Fibroblast of lung (primary cell): ENCODE measurements around the gene OR4K1. TPM values are rescaled to one million over a fixed set of nuclear protein-coding genes. Genes with fewer than 3 reads are reported as not detected.

Source experiments
- DNase-seq, 2 donors: peaks; one replicate each; pipeline versions ENCODE4 v3.0.0 to v3.0.0-alpha.2; 2010; ENCODE audit warnings: low read depth in 2 of 2
- H2AFZ ChIP-seq: 2 replicates; pipeline ENCODE4 v1.5.1; 2012; ENCODE audit warnings: low read length, control low read depth, inconsistent platforms
- H3K27ac ChIP-seq: 2 replicates; pipeline ENCODE4 v1.5.1; 2011; ENCODE audit warnings: low read length, control low read depth; ENCODE audit not compliant: insufficient read depth
- H3K27me3 ChIP-seq: 2 replicates; pipeline ENCODE4 v1.5.1; 2011; ENCODE audit warnings: mild to moderate bottlenecking, low read length; ENCODE audit not compliant: control insufficient read depth, insufficient read depth
- H3K36me3 ChIP-seq: 2 replicates; pipeline ENCODE4 v1.5.1; 2011; ENCODE audit warnings: low read length; ENCODE audit not compliant: control insufficient read depth, insufficient read depth
- H3K4me1 ChIP-seq: 2 replicates; pipeline ENCODE4 v1.5.1; 2011; ENCODE audit warnings: low read length; ENCODE audit not compliant: control insufficient read depth, insufficient read depth; ENCODE audit errors: extremely low read depth
- H3K4me2 ChIP-seq: 2 replicates; pipeline ENCODE4 v1.5.1; 2011; ENCODE audit warnings: low read length, control low read depth; ENCODE audit not compliant: insufficient read depth; ENCODE audit errors: extremely low read depth
- H3K4me3 ChIP-seq, 4 experiments: fragments of 200-600 bp in 1 of 4; sonication (generic) in 1 of 4; replicated peaks in 1 of 4; 2 replicates each; pipeline ENCODE4 v1.5.1; 2011 to 2016; ENCODE audit warnings: low read length in 4 of 4, low read depth in 3 of 4, mild to moderate bottlenecking in 3 of 4, control low read depth in 2 of 4, inconsistent platforms in 1 of 4, mixed read lengths in 1 of 4; ENCODE audit not compliant: insufficient read depth in 1 of 4; ENCODE audit errors: control extremely low read depth in 1 of 4
- H3K79me2 ChIP-seq: 2 replicates; pipeline ENCODE4 v1.5.1; 2012; ENCODE audit warnings: mild to moderate bottlenecking, low read length, inconsistent platforms; ENCODE audit not compliant: control insufficient read depth, insufficient read depth
- H3K9ac ChIP-seq: 2 replicates; pipeline ENCODE4 v1.5.1; 2011; ENCODE audit warnings: mild to moderate bottlenecking, low read length, control low read depth; ENCODE audit not compliant: insufficient read depth
- H3K9me3 ChIP-seq: 2 replicates; pipeline ENCODE4 v1.5.1; 2012; ENCODE audit warnings: low read depth, low read length; ENCODE audit not compliant: control insufficient read depth, insufficient read depth
- H4K20me1 ChIP-seq: 2 replicates; pipeline ENCODE4 v1.5.1; 2011; ENCODE audit warnings: low read length; ENCODE audit not compliant: control insufficient read depth, insufficient read depth; ENCODE audit errors: extremely low read depth
- EZH2 ChIP-seq: IDR thresholded peaks from 2 replicates; pipeline ENCODE4 v1.5.1; 2012; ENCODE audit warnings: low read length, control low read depth, mild to moderate bottlenecking; ENCODE audit errors: missing control alignments
- polyA plus RNA-seq, 2 donors: library from polyadenylated mRNA; depleted of rRNA in 1 of 2; stranded (reverse) in 1 of 2; unstranded in 1 of 2; fragments of >200 nt; gene quantifications; 2 replicates each; pipeline ENCODE4 v1.2.1, GENCODE V29; 2011 to 2012; ENCODE audit warnings: missing spikeins in 1 of 2
- total RNA-seq: library from RNA; depleted of rRNA; stranded (reverse); fragments of >200 nt; gene quantifications from 2 replicates; pipeline ENCODE4 v1.2.1, GENCODE V29; 2014
- TF ChIP-seq, protein P1 (sequence below), 2 donors: IDR thresholded peaks in 1 of 2; conservative IDR thresholded peaks in 1 of 2; 1 replicate in 1 of 2; 2 replicates in 1 of 2; pipeline ENCODE4 v1.5.1; 2011 to 2012; ENCODE audit warnings: low read length in 2 of 2, control low read depth in 1 of 2, inconsistent platforms in 1 of 2, low read depth in 1 of 2, mild to moderate bottlenecking in 1 of 2

The OR4K1 gene
- total and polyA plus RNA-seq, 2 donors (not counting 1 experiment from before 2014, with no cell fraction given) = not detected

DNA sequence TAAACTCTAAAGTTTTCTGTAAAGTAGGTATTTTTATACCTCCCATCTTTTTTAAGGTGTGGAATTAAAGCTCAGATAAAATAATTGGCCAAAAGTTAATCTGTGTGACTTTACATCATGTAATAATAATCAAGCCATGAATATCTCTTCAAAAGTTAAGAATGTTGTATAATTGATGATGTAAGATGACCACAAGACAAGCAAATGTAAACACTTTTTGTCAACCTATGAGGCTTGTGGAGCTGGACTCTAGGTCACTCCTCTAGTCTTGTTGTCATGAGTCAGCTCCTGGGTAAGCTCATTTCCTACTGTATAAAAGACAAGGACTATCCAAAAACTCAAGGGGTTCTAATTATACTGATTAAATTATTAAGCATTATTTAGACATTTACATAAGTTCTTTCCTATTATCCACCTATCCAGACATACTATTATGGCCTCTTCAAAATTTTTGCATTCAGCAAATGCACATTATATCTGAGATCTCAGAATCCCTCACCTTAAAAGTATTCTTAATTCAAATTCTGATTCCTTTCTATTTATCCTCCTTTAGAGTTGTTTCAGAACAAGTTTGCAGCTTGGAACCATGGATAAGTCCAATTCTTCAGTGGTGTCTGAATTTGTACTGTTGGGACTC is 10.6 kb upstream of the OR4K1 start, which contains the start of gene OR4K5:
TSS of gene OR4K5 (plus strand) at position 587 of the 637 bp plus-strand sequence. CDS start at position 587, 0 bp downstream.
- Histone ChIP-seq H3K4me3 (no peak within 1 kb of the TSS), H2AFZ (no peak within 1 kb of the TSS), H4K20me1 (no peaks in the 10 kb centered on the region), H3K36me3 (no peaks in the 10 kb centered on the region), H3K27me3 (no peaks in the 10 kb centered on the region), H3K4me2 (no peak within 1 kb of the TSS), H3K9me3 (no peaks in the 10 kb centered on the region), H3K27ac (no peak within 1 kb of the TSS), H3K4me1 (no peaks in the 10 kb centered on the region), H3K9ac (no peak within 1 kb of the TSS), H3K79me2 (no peaks in the 10 kb centered on the region)
- DNase-seq = no peak
- TF ChIP-seq, protein P1, sequence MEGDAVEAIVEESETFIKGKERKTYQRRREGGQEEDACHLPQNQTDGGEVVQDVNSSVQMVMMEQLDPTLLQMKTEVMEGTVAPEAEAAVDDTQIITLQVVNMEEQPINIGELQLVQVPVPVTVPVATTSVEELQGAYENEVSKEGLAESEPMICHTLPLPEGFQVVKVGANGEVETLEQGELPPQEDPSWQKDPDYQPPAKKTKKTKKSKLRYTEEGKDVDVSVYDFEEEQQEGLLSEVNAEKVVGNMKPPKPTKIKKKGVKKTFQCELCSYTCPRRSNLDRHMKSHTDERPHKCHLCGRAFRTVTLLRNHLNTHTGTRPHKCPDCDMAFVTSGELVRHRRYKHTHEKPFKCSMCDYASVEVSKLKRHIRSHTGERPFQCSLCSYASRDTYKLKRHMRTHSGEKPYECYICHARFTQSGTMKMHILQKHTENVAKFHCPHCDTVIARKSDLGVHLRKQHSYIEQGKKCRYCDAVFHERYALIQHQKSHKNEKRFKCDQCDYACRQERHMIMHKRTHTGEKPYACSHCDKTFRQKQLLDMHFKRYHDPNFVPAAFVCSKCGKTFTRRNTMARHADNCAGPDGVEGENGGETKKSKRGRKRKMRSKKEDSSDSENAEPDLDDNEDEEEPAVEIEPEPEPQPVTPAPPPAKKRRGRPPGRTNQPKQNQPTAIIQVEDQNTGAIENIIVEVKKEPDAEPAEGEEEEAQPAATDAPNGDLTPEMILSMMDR (conservative IDR thresholded peaks at IDR 0.05 in 1 of 2, IDR thresholded peaks at IDR 0.05 in 1 of 2; ENCODE audit: low read depth in 1 of 2, low read length in 2 of 2) = no peak
- no peak for TF ChIP-seq EZH2

DNA sequence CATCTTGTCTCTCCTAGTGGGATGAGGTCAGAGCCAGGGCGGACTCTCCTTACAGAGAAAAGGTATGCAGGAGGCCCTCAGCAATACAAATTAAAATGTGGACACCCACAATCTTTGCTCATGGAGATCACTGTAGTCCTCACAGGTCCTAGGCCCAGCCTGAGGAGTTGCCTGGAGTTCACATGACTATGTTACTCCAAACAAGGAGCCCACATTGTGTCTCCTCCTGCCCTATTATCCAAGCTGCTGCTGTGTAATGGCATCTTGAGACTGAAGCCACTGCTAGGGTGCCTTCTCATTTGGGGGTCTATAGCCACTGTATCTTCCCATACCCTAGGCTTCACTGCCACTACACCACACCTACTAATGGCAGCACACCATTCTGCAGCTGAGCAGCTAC is 11.0 kb downstream of the OR4K1 start:
- no peak overlapping the region for H3K4me2 ChIP-seq
- no peak overlapping the region for H3K27ac ChIP-seq
- no peak overlapping the region for H3K4me3 ChIP-seq
- no peaks in the 10 kb centered on the region for H3K4me1 ChIP-seq
- TF ChIP-seq, protein P1 (conservative IDR thresholded peaks at IDR 0.05 in 1 of 2, IDR thresholded peaks at IDR 0.05 in 1 of 2; ENCODE audit: low read depth in 1 of 2, low read length in 2 of 2) = no peak
- TF ChIP-seq EZH2 = no peak
- H4K20me1 ChIP-seq = no peaks in the 10 kb centered on the region
- H3K79me2 ChIP-seq = no peaks in the 10 kb centered on the region
- no peaks in the 10 kb centered on the region for H3K9me3 ChIP-seq
- no peak overlapping the region for H2AFZ ChIP-seq
- H3K27me3 ChIP-seq = no peaks in the 10 kb centered on the region
- H3K9ac ChIP-seq = no peak overlapping the region
- DNase-seq = no peak
- no peaks in the 10 kb centered on the region for H3K36me3 ChIP-seq

DNA sequence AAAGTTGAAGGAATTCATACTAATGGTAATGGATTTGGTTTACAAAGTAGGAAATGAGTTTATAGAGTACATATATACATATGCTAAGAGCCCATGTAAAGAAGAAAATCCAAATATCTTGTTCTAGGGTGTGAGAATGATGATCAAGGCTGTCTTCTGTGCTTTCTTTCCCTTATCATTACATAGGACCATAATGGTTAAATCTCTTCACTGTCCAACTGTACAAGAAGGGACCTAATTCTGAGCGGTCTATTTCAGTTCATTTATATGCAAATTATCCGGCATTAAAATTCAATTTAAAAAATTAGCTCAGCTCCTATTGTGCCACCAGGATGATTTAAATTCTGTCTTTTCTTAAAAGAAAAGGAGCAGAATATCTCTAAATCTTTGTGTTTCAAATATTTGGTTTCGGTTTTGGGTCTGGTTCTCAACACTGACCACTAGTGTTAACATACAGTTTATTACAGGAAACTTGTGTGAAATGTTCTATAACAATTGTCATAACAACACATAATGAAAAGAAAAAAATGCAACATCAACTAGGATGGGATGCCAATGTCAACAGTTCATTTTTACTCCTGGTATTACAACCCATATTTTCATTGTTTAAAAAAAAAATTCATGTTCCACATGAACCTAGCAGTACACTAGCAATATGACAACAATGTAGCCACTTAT is 16.8 kb downstream of the OR4K1 start:
- H2AFZ ChIP-seq = no peak overlapping the region
- H3K36me3 ChIP-seq = no peaks in the 10 kb centered on the region
- no peaks in the 10 kb centered on the region for H4K20me1 ChIP-seq
- H3K27ac ChIP-seq = no peak overlapping the region
- DNase-seq = no peak
- TF ChIP-seq, protein P1 (conservative IDR thresholded peaks at IDR 0.05 in 1 of 2, IDR thresholded peaks at IDR 0.05 in 1 of 2; ENCODE audit: low read depth in 1 of 2, low read length in 2 of 2) = no peak
- no peak for TF ChIP-seq EZH2
- no peak overlapping the region for H3K4me3 ChIP-seq
- no peaks in the 10 kb centered on the region for H3K9me3 ChIP-seq
- no peaks in the 10 kb centered on the region for H3K4me1 ChIP-seq
- H3K9ac ChIP-seq = no peak overlapping the region
- no peaks in the 10 kb centered on the region for H3K79me2 ChIP-seq
- no peak overlapping the region for H3K4me2 ChIP-seq
- H3K27me3 ChIP-seq = no peaks in the 10 kb centered on the region
